Endothelial cell (in vitro differentiated cells): ENCODE measurements around the gene REXO4. TPM values are rescaled to one million over a fixed set of nuclear protein-coding genes. Genes with fewer than 3 reads are reported as not detected.

Experiments used
- DNase-seq: peaks from one replicate; pipeline ENCODE4 v3.0.0; 2021; ENCODE audit warnings: low spot score
- H3K27ac Mint-ChIP-seq: one replicate; pipeline ENCODE4 v1.8.0; 2021; ENCODE audit warnings: mixed read lengths, inconsistent platforms; ENCODE audit not compliant: unreplicated experiment
- H3K27me3 Mint-ChIP-seq: one replicate; pipeline ENCODE4 v1.8.0; 2021; ENCODE audit warnings: mild to moderate bottlenecking, moderate library complexity, mixed read lengths, inconsistent platforms; ENCODE audit not compliant: unreplicated experiment
- H3K36me3 Mint-ChIP-seq: one replicate; pipeline ENCODE4 v1.8.0; 2021; ENCODE audit warnings: mild to moderate bottlenecking, low read depth, mixed read lengths, inconsistent platforms; ENCODE audit not compliant: unreplicated experiment
- H3K4me1 Mint-ChIP-seq: one replicate; pipeline ENCODE4 v1.8.0; 2021; ENCODE audit warnings: mild to moderate bottlenecking, mixed read lengths, inconsistent platforms; ENCODE audit not compliant: unreplicated experiment
- H3K4me3 Mint-ChIP-seq: one replicate; pipeline ENCODE4 v1.8.0; 2021; ENCODE audit warnings: mild to moderate bottlenecking, mixed read lengths, inconsistent platforms; ENCODE audit not compliant: unreplicated experiment
- H3K9me3 Mint-ChIP-seq: one replicate; pipeline ENCODE4 v1.8.0; 2021; ENCODE audit warnings: mixed read lengths, inconsistent platforms; ENCODE audit not compliant: unreplicated experiment
- CTCF ChIP-seq: fragments of 200-600 bp; sonication (generic); IDR thresholded peaks from one replicate; pipeline ENCODE4 v1.5.0; 2021; ENCODE audit warnings: antibody characterized with exemption; ENCODE audit not compliant: unreplicated experiment
- total RNA-seq: library from RNA; stranded (reverse); fragmentation: NEBNext Ultra II Directional; extraction: Animal tissue kit (Norgen Biotek cat#: 25700); gene quantifications from one replicate; pipeline ENCODE4 v1.2.1, GENCODE V29; 2021; ENCODE audit not compliant: unreplicated experiment

REXO4 gene
- total RNA-seq, 1 donor from 2014 or later = 30.9 TPM

- Mint-ChIP-seq H3K4me3 (no peak overlapping the region), H3K9me3 (no peaks in the 10 kb centered on the region), H3K27ac (no peak overlapping the region), H3K4me1 (no peaks in the 10 kb centered on the region), H3K36me3 (no peaks in the 10 kb centered on the region), H3K27me3 (peaks cover 2% of the 10 kb centered on the region)
- DNase-seq = no peak
- no peak for TF ChIP-seq CTCF
These were observed 33.0 kb downstream of the REXO4 start for GRCh38 chr9:133384736-133385321.

- no peak overlapping the region for H3K27ac Mint-ChIP-seq
- no peaks in the 10 kb centered on the region for H3K9me3 Mint-ChIP-seq
- DNase-seq = no peak
- no peak overlapping the region for H3K4me3 Mint-ChIP-seq
- TF ChIP-seq CTCF = no peak
- no peaks in the 10 kb centered on the region for H3K36me3 Mint-ChIP-seq
- peaks cover 2% of the 10 kb centered on the region for H3K27me3 Mint-ChIP-seq
- H3K4me1 Mint-ChIP-seq = peaks cover 5% of the 10 kb centered on the region
These were observed 34.4 kb downstream of the REXO4 start for GRCh38 chr9:133383438-133383837.

- no peaks in the 10 kb centered on the region for H3K36me3 Mint-ChIP-seq
- H3K4me1 Mint-ChIP-seq = peaks cover 5% of the 10 kb centered on the region
- DNase-seq = no peak
- no peaks in the 10 kb centered on the region for H3K9me3 Mint-ChIP-seq
- H3K4me3 Mint-ChIP-seq = no peak overlapping the region
- H3K27me3 Mint-ChIP-seq = peaks cover 2% of the 10 kb centered on the region
- no peak overlapping the region for H3K27ac Mint-ChIP-seq
- TF ChIP-seq CTCF = no peak
These were observed 35.2 kb downstream of the REXO4 start for GRCh38 chr9:133382507-133383141.

DNA sequence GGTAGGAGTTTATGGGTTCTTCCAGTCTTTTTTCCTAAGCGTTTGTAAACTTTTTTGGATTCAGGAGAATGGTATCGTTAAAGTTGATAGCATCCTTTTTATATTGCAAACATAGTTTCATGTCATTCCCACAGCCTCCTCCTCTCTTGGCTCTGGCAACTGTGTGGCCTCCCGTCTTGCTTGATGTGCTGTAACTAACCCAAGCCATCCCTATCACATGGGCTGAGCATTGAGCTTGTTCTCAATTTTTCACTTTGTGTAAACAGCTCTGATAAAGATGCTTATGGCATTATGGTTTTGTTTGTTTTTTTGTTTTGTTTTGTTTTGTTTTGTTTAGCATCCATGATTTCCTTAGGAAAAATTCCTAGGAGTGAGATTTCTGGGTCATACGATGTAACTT, 37.1 kb downstream of the REXO4 start:
- Mint-ChIP-seq H3K27me3 (no peaks in the 10 kb centered on the region), H3K4me3 (no peak overlapping the region), H3K27ac (no peak overlapping the region), H3K36me3 (no peaks in the 10 kb centered on the region), H3K4me1 (peaks cover 5% of the 10 kb centered on the region), H3K9me3 (no peaks in the 10 kb centered on the region)
- no peak for TF ChIP-seq CTCF
- DNase-seq = no peak
